ENCODE measurements around the gene UPF1. TPM values are rescaled to one million over a fixed set of nuclear protein-coding genes. Genes with fewer than 3 reads are reported as not detected.

Gene UPF1
- total RNA-seq, 4 donors from 2014 or later: 63.9 to 157 (median 127) TPM

GRCh38 chr19:18800079-18800478, 31.7 kb upstream of the UPF1 start:
- no peak for DNase-seq
- no peaks in the 10 kb centered on the region for H3K9me3 ChIP-seq
- no peak overlapping the region for H3K27ac ChIP-seq
- no peak for TF ChIP-seq CTCF (IDR thresholded peaks at IDR 0.05)
- no peak for TF ChIP-seq POLR2A (IDR thresholded peaks at IDR 0.05)
- no peaks in the 10 kb centered on the region for H3K36me3 ChIP-seq
- H3K27me3 ChIP-seq: no peaks in the 10 kb centered on the region
- H3K4me1 ChIP-seq: no peaks in the 10 kb centered on the region
- H3K4me3 ChIP-seq: no peak overlapping the region

- Histone ChIP-seq H3K27me3 (no peaks in the 10 kb centered on the region), H3K27ac (no peak overlapping the region), H3K4me3 (no peak overlapping the region), H3K4me1 (no peaks in the 10 kb centered on the region), H3K36me3 (no peaks in the 10 kb centered on the region), H3K9me3 (no peaks in the 10 kb centered on the region)
- DNase-seq: no peak
- TF ChIP-seq CTCF (IDR thresholded peaks at IDR 0.05) (no peak), POLR2A (IDR thresholded peaks at IDR 0.05) (no peak)
These were observed 31.1 kb upstream of the UPF1 start for GRCh38 chr19:18800636-18801035.

- Histone ChIP-seq H3K27ac (no peak overlapping the region), H3K4me1 (no peaks in the 10 kb centered on the region), H3K4me3 (no peak overlapping the region), H3K9me3 (no peaks in the 10 kb centered on the region), H3K36me3 (no peaks in the 10 kb centered on the region), H3K27me3 (no peaks in the 10 kb centered on the region)
- TF ChIP-seq CTCF (IDR thresholded peaks at IDR 0.05): no peak
- no peak for TF ChIP-seq POLR2A (IDR thresholded peaks at IDR 0.05)
- DNase-seq: no peak
These were observed 29.4 kb upstream of the UPF1 start for GRCh38 chr19:18802354-18802753.

GRCh38 chr19:18803550-18804138, 28.1 kb upstream of the UPF1 start:
- Histone ChIP-seq H3K4me1 (no peaks in the 10 kb centered on the region), H3K4me3 (no peak overlapping the region), H3K27ac (no peak overlapping the region), H3K36me3 (no peaks in the 10 kb centered on the region), H3K27me3 (no peaks in the 10 kb centered on the region), H3K9me3 (no peaks in the 10 kb centered on the region)
- DNase-seq: no peak
- TF ChIP-seq POLR2A (IDR thresholded peaks at IDR 0.05) (no peak), CTCF (IDR thresholded peaks at IDR 0.05) (no peak)

- DNase-seq: no peak
- Histone ChIP-seq H3K4me1 (no peaks in the 10 kb centered on the region), H3K9me3 (no peaks in the 10 kb centered on the region), H3K36me3 (no peaks in the 10 kb centered on the region), H3K27me3 (no peaks in the 10 kb centered on the region), H3K27ac (no peak overlapping the region), H3K4me3 (no peak overlapping the region)
- TF ChIP-seq CTCF (IDR thresholded peaks at IDR 0.05) (no peak), POLR2A (IDR thresholded peaks at IDR 0.05) (no peak)
These were observed 27.6 kb upstream of the UPF1 start for GRCh38 chr19:18804139-18804601.

GRCh38 chr19:18804643-18805042, 27.1 kb upstream of the UPF1 start:
- Histone ChIP-seq H3K4me1 (no peaks in the 10 kb centered on the region), H3K27ac (no peak overlapping the region), H3K27me3 (no peaks in the 10 kb centered on the region), H3K9me3 (no peaks in the 10 kb centered on the region), H3K36me3 (no peaks in the 10 kb centered on the region), H3K4me3 (no peak overlapping the region)
- no peak for TF ChIP-seq POLR2A (IDR thresholded peaks at IDR 0.05)
- TF ChIP-seq CTCF (IDR thresholded peaks at IDR 0.05): no peak
- no peak for DNase-seq

Data from Peyer's patch (tissue), 4 donors.